HEK293 (cell line): Measurements from ENCODE around the gene SLC29A3.

Source experiments
- CTCF ChIA-PET: fragments of 350-600 bp; formaldehyde crosslinking; extraction: SDS; loops from one replicate; lab custom pipeline; 2021; ENCODE audit warnings: antibody characterized with exemption; lab: Yijun Ruan, JAX
- POLR2A ChIA-PET: fragments of 300-600 bp; formaldehyde crosslinking; extraction: SDS; loops from one replicate; lab custom pipeline; 2020; ENCODE audit warnings: antibody characterized with exemption, inconsistent platforms; lab: Yijun Ruan, JAX
- H3K27ac ChIP-seq: fragments of 200-500 bp; sonication (Bioruptor generic); 2 replicates; pipeline ENCODE4 v1.5.1; 2014; ENCODE audit warnings: low read depth, low read length, control low read depth, inconsistent platforms; ENCODE audit errors: extremely low read depth
- H3K36me3 ChIP-seq, 2 experiments: fragments of 200-500 bp in 1 of 2; sonication (Bioruptor generic) in 1 of 2; 1 replicate in 1 of 2; 2 replicates in 1 of 2; pipeline ENCODE4 v1.5.1; 2014 to 2017; ENCODE audit warnings: inconsistent platforms in 2 of 2, low read length in 2 of 2; ENCODE audit not compliant: control insufficient read depth in 2 of 2, insufficient read depth in 1 of 2
- H3K4me1 ChIP-seq: fragments of 200-500 bp; sonication (Bioruptor generic); 2 replicates; pipeline ENCODE4 v1.5.1; 2014; ENCODE audit warnings: mild to moderate bottlenecking, low read length, inconsistent platforms; ENCODE audit not compliant: control insufficient read depth, insufficient read depth
- H3K4me3 ChIP-seq: 2 replicates; pipeline ENCODE4 v1.5.1; 2011; ENCODE audit warnings: low read depth, mild to moderate bottlenecking, control low read depth, low read length, moderate library complexity
- H3K9me3 ChIP-seq: fragments of 200-500 bp; sonication (Bioruptor generic); 2 replicates; pipeline ENCODE4 v1.5.1; 2014; ENCODE audit warnings: low read depth, low read length, inconsistent platforms; ENCODE audit not compliant: control insufficient read depth, insufficient read depth
- GLIS1 ChIP-seq: fragments of 450-650 bp; formaldehyde crosslinking; IDR thresholded peaks from 2 replicates; pipeline ENCODE4 v1.5.1; 2016; ENCODE audit warnings: missing biosample characterization, missing genetic modification characterization
- OSR2 ChIP-seq: fragments of 450-650 bp; formaldehyde crosslinking; IDR thresholded peaks from 2 replicates; pipeline ENCODE4 v1.5.1; 2016; ENCODE audit warnings: missing biosample characterization, missing genetic modification characterization
- PRDM10 ChIP-seq: fragments of 450-650 bp; formaldehyde crosslinking; IDR thresholded peaks from 2 replicates; pipeline ENCODE4 v1.5.1; 2016; ENCODE audit warnings: missing biosample characterization, missing genetic modification characterization
- SALL2 ChIP-seq: fragments of 450-650 bp; formaldehyde crosslinking; IDR thresholded peaks from 2 replicates; pipeline ENCODE4 v1.5.0; 2017; ENCODE audit warnings: missing biosample characterization, mild to moderate bottlenecking, missing genetic modification characterization, borderline replicate concordance
- ZBTB10 ChIP-seq: fragments of 450-650 bp; formaldehyde crosslinking; IDR thresholded peaks from 2 replicates; pipeline ENCODE4 v1.5.1; 2016; ENCODE audit warnings: missing biosample characterization, missing genetic modification characterization
- ZBTB44 ChIP-seq: fragments of 450-650 bp; IDR thresholded peaks from 2 replicates; pipeline ENCODE4 v1.5.1; 2018; ENCODE audit warnings: missing biosample characterization, mild to moderate bottlenecking, missing genetic modification characterization
- ZFP37 ChIP-seq: fragments of 450-650 bp; formaldehyde crosslinking; IDR thresholded peaks from 2 replicates; pipeline ENCODE4 v1.5.1; 2016; ENCODE audit warnings: missing biosample characterization, missing genetic modification characterization
- ZNF157 ChIP-seq: fragments of 450-650 bp; formaldehyde crosslinking; IDR thresholded peaks from 2 replicates; pipeline ENCODE4 v1.5.1; 2016; ENCODE audit warnings: missing biosample characterization, missing genetic modification characterization
- ZNF16 ChIP-seq: fragments of 450-650 bp; formaldehyde crosslinking; IDR thresholded peaks from 2 replicates; pipeline ENCODE4 v1.5.1; 2016; ENCODE audit warnings: low read depth, missing biosample characterization, missing genetic modification characterization
- ZNF18 ChIP-seq: fragments of 450-650 bp; formaldehyde crosslinking; IDR thresholded peaks from 2 replicates; pipeline ENCODE4 v1.5.1; 2016; ENCODE audit warnings: missing biosample characterization, missing genetic modification characterization
- ZNF221 ChIP-seq: fragments of 450-650 bp; formaldehyde crosslinking; IDR thresholded peaks from 2 replicates; pipeline ENCODE4 v1.5.1; 2017; ENCODE audit warnings: missing biosample characterization, missing genetic modification characterization, borderline replicate concordance
- ZNF223 ChIP-seq: fragments of 450-650 bp; formaldehyde crosslinking; IDR thresholded peaks from 2 replicates; pipeline ENCODE4 v1.5.1; 2016; ENCODE audit warnings: missing biosample characterization, missing genetic modification characterization
- ZNF416 ChIP-seq: fragments of 450-650 bp; formaldehyde crosslinking; IDR thresholded peaks from 2 replicates; pipeline ENCODE4 v1.5.1; 2016; ENCODE audit warnings: missing biosample characterization, missing genetic modification characterization
- ZNF513 ChIP-seq: fragments of 450-650 bp; IDR thresholded peaks from 2 replicates; pipeline ENCODE4 v1.5.1; 2018; ENCODE audit warnings: missing biosample characterization, missing genetic modification characterization
- ZNF585B ChIP-seq: fragments of 450-650 bp; formaldehyde crosslinking; IDR thresholded peaks from 2 replicates; pipeline ENCODE4 v1.5.1; 2016; ENCODE audit warnings: missing biosample characterization, missing genetic modification characterization
- ZNF596 ChIP-seq: fragments of 450-650 bp; IDR thresholded peaks from 2 replicates; pipeline ENCODE4 v1.5.0; 2018; ENCODE audit warnings: missing biosample characterization, mild to moderate bottlenecking, missing genetic modification characterization, moderate library complexity
- ZNF658 ChIP-seq: fragments of 450-650 bp; formaldehyde crosslinking; IDR thresholded peaks from 2 replicates; pipeline ENCODE4; 2016; ENCODE audit warnings: missing biosample characterization, missing genetic modification characterization
- ZNF677 ChIP-seq: fragments of 450-650 bp; IDR thresholded peaks from 2 replicates; pipeline ENCODE4 v1.5.0; 2018; ENCODE audit warnings: missing biosample characterization, mild to moderate bottlenecking, missing genetic modification characterization, moderate library complexity
- ZNF792 ChIP-seq: fragments of 450-650 bp; formaldehyde crosslinking; IDR thresholded peaks from 2 replicates; pipeline ENCODE4 v1.5.1; 2016; ENCODE audit warnings: missing biosample characterization, missing genetic modification characterization
- ZNF830 ChIP-seq: fragments of 450-650 bp; IDR thresholded peaks from 2 replicates; pipeline ENCODE4 v1.5.0; 2018; ENCODE audit warnings: missing biosample characterization, missing genetic modification characterization, low read depth, mild to moderate bottlenecking, moderate library complexity

Gene SLC29A3

GRCh38 chr10:71342573-71343391, 23.7 kb downstream of the SLC29A3 start:
- H3K9me3 ChIP-seq = no peaks in the 10 kb centered on the region
- CTCF ChIA-PET = interaction anchor here (0.6 kb wide), 2 partner anchors 42 to 1803 kb away, joined by 3 to 7 read pairs; no protein-coding TSS in a partner anchor
- no peak overlapping the region for H3K27ac ChIP-seq
- H3K36me3 ChIP-seq = no peaks in the 10 kb centered on the region
- no peak overlapping the region for H3K4me3 ChIP-seq
- H3K4me1 ChIP-seq = no peaks in the 10 kb centered on the region
- TF ChIP-seq PRDM10 (tag by site-specific recombination) (peak; percentile 44), ZNF16 (tag by site-specific recombination) (no peak)
- POLR2A ChIA-PET = no interaction called here

GRCh38 chr10:71343392-71343773, 24.3 kb downstream of the SLC29A3 start:
- Histone ChIP-seq H3K9me3 (no peaks in the 10 kb centered on the region), H3K36me3 (no peaks in the 10 kb centered on the region), H3K4me3 (no peak overlapping the region)
- ChIA-PET CTCF (interaction anchor here (0.6 kb wide), 1 partner anchor 1802 kb away, joined by 3 read pairs; no protein-coding TSS in a partner anchor), POLR2A (no interaction called here)
- TF ChIP-seq GLIS1 (tag by site-specific recombination) (no peak), ZNF221 (no peak), ZNF18 (tag by site-specific recombination) (no peak), ZFP37 (tag by site-specific recombination) (no peak), ZNF157 (tag by site-specific recombination) (no peak), ZNF677 (tag by site-specific recombination) (no peak), ZNF658 (tag by site-specific recombination) (no peak), ZNF830 (tag by site-specific recombination) (no peak), ZNF596 (tag by site-specific recombination) (no peak), ZBTB44 (tag by site-specific recombination) (no peak), ZNF223 (no peak), ZNF513 (tag by site-specific recombination) (no peak), ZBTB10 (tag by site-specific recombination) (no peak), ZNF416 (tag by site-specific recombination) (no peak), ZNF792 (tag by site-specific recombination) (no peak), OSR2 (tag by site-specific recombination) (no peak), ZNF585B (tag by site-specific recombination) (no peak), SALL2 (no peak)
- TF ChIP-seq, all 188 proteins: peak for 0
- H3K4me1 ChIP-seq = no peaks in the 10 kb centered on the region
- no peak overlapping the region for H3K27ac ChIP-seq
